HG03521 (cell line): ENCODE data around the gene NLGN1.

Experiments used
- ATAC-seq: cut with Tn5 transposase; IDR thresholded peaks from one replicate; pipeline ENCODE4 v1.9.1; 2021; ENCODE audit warnings: mild to moderate bottlenecking, moderate library complexity; ENCODE audit not compliant: unreplicated experiment

Gene NLGN1

DNA sequence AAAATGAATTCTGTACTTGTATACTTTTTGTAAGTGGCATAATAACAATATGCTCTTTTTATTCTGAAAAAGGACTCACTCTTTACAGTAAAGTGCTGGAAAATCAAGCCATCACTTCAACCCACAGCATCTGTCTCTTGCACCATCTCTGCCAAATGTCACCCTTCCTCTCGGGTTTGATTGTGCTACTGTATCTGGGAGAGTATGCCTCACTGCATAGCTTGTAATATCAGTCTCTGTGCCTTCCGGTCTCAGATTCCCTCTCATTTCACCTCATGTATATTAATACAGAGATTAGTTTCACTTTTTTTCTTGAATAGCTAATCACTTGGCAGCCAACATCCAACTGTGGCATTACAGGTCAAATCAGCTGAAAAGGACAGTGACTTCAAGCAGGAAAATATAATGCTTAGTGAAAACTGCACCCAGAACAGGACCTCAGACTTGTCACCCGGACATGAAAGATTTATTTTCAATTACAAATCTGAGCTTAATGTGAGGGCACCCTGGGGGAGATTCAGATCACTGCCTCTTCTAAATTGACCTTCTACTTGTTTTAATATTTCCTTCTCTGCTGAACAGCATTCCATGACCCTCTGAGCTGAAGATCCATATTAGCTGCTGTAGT lies 855.8 kb downstream of the NLGN1 start:
- ATAC-seq: no peak

- no peak for ATAC-seq
These were observed 856.4 kb downstream of the NLGN1 start for GRCh38 chr3:174253940-174254339.

- ATAC-seq: no peak
These were observed 857.9 kb downstream of the NLGN1 start for GRCh38 chr3:174255454-174255853.

DNA sequence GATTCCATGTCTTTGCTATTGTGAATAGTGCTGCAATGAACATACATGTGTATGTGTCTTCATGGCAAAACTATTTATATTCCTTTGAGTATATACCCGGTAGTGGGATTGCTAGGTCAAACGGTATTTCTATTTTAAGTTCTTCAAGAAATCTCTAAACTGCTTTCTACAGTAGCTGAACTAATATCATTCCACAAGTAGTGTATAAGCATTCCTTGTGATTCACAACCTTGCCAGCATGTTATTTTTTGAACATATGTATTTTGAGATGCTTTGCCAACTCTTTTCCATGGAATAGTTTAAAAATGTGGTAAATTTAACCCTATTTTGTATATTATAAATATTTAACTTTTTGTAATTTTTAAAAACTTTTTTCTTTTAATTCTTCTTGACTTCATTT lies 868.9 kb downstream of the NLGN1 start:
- no peak for ATAC-seq

- ATAC-seq: no peak
These were observed 870.5 kb downstream of the NLGN1 start for GRCh38 chr3:174268061-174268460.

- no peak for ATAC-seq
These were observed 871.0 kb downstream of the NLGN1 start for GRCh38 chr3:174268586-174268985.

GRCh38 chr3:174270841-174271240 lies 873.3 kb downstream of the NLGN1 start:
- no peak for ATAC-seq

DNA sequence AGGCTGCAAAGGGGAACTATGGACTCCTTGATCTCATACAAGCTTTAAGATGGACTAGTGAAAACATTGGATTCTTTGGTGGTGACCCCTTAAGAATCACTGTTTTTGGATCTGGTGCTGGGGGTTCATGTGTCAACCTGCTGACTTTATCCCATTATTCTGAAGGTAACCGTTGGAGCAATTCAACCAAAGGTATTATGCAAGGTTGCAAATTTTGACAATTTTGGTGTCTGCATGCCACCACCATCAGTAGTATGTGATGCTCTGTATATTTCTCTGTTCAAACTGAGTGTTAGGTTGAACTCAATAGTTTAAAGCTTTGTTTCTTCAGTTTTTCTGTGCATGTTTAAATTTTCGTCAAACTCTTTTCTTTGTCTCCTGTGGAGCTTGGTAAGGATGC lies 877.8 kb downstream of the NLGN1 start:
- ATAC-seq: no peak

GRCh38 chr3:174276826-174277225 lies 879.3 kb downstream of the NLGN1 start:
- ATAC-seq: no peak

GRCh38 chr3:174278094-174278493 lies 880.5 kb downstream of the NLGN1 start:
- ATAC-seq: no peak

- no peak for ATAC-seq
These were observed 882.6 kb downstream of the NLGN1 start for GRCh38 chr3:174280186-174280585.

DNA sequence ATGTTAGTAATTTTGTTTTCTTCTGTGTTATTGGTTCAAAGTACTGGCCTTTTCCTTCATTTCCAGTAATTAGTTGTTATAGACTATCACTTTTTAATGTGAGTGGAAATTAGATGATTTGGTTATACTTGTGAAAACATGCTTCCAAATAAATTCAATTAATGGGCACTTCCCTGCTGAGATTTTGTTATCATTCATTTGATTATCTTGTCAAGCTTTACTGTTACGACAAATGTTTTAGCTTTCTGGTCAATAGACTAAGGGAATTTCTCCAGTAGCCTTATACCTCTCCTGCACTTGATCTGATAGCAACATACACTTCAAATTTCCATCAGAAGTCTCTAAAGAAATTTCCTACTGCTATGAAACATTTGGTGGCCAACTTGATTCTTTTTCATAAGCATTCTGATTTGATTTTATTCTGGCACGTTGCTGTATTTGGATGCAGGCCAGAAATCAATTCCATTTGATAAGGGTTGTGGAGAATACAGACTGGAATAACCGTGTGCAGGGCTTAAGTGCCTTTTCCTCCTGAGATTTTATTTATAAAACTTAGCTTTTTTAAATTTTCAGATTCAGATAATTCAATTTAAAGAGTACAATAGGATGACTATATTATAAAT lies 887.8 kb downstream of the NLGN1 start:
- ATAC-seq: no peak

DNA sequence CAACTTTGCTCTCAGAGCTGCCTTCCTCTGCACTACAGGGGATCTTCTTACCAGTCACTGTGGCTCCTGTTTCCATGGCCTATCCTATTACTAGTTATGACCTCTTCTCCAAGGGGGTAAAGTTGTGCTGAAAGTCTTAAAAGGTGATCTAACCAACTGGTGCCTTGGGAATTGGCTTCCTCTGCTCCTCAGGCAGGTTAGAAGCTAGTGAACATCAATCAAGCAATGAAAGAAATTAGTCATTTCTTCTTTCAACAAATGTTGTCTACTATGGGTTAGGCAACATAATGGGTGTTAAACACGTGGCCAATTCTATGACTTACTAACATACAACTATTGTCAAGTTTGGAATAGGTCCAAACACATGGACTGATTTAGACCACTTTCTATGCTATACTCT lies 890.2 kb downstream of the NLGN1 start:
- ATAC-seq: no peak

DNA sequence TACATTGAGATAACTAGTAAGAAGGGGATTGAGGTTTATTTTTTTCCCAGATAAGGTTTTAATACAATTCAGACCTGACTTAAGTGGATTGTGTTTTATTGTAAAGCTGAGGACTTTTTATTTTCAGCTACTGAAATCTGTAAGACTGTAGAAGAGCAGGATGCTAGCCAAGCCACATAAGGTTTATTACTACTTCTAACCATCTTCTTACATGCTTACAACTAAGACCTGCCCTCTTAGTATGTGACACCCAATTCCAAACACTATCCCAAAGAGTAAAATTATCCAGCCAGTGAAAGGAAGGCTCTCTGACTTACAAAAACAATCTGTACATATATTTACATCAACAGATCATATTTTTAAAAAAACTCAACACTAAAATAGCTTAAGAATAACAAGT lies 897.1 kb downstream of the NLGN1 start:
- no peak for ATAC-seq

GRCh38 chr3:174295306-174296092 lies 898.0 kb downstream of the NLGN1 start:
- ATAC-seq: no peak

DNA sequence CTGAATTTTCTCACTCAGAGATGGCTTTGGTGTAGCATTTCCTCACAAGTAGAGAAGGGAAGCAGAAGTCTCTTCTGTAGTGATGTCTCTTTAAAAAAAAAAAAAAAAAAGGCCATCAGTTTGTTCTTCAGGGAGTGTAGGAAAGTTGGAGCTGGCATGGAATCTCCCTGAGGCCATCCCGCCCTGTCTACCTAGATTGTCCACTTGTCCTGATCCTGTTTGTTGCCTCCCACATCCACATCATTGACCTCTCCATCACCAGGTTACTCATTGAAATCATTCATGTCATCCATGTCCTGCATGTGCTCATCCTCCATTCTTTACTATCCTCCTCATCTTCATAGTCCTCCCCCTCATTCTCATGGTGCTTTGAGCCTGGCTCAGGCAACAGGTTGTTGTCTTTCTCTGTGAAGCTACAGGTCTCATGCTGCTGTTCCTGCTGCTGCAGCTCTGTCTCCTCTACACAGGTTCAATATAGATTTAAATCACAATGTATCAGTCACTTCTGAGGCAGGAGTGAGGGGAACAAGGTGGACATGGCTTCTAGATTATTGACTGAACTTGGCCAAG lies 905.3 kb downstream of the NLGN1 start:
- no peak for ATAC-seq

- ATAC-seq: no peak
These were observed 906.5 kb downstream of the NLGN1 start for GRCh38 chr3:174303907-174304560.

- no peak for ATAC-seq
These were observed 911.2 kb downstream of the NLGN1 start for GRCh38 chr3:174308736-174309135.

GRCh38 chr3:174310475-174310983 lies 913.0 kb downstream of the NLGN1 start:
- no peak for ATAC-seq

- no peak for ATAC-seq
These were observed 917.7 kb downstream of the NLGN1 start for GRCh38 chr3:174315225-174315624.

DNA sequence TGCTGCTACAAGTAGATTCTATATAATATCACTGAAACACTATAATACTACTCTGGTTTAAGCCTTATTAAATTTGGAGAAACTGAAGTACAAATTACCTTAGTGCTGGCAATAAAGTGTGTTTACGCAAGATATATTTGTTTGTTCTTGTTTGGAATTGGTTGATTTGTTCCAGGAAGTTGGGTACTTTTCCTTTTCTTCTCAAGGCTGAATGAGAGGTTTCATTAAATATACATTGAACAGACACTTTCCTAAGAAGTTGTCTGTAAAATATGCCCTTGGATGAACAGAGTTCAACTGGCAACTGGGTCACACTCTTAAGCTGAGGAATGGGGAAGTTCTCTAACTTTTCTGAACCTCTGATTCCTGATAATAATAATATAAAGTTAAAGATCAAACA lies 919.5 kb downstream of the NLGN1 start:
- no peak for ATAC-seq
